Measurements from ENCODE around the gene HSD17B12.
A peak's percentile ranks its signal among the peaks of the same experiment; 100 is the strongest.

Gene HSD17B12

DNA sequence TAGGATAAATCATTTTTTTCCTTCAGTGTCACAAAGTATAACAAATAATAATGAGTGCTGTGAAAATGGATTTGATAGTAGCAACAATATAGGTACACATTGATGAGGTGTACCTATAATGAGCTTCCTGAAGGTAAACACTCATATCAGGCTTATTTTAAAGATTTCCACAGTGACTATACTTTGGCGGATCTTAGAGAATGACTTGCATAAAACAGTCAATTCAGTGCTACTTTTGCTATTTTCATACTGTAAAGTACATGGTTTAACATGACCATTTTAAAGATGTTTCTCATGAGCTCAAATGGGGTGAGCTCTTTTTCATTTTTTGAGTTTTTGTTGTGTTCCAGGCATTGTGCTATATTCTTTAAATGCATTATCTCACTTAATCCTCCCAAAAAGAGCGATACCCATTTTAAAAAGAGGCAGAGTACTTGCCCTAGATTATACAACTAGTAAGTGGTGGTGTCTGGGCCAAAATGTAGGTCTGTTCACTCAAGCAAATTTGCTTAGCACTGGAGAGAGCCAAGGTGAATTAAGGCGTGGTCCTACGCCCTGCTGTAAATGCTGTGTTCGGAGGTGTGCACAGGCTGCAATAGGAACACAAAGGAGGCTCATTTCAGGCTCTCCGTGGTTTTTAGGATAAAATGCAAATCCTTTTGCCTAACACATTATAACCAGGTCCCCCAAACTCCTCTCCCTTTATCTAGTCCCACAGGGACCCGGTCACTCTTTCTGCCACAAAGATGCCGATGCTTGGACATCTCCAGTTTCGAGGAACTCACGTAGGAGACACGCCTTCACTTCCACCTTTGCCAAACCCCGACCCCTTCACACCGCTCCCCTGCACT lies 199.5 kb downstream of the HSD17B12 start:
- DNase-seq, result no peak

DNA sequence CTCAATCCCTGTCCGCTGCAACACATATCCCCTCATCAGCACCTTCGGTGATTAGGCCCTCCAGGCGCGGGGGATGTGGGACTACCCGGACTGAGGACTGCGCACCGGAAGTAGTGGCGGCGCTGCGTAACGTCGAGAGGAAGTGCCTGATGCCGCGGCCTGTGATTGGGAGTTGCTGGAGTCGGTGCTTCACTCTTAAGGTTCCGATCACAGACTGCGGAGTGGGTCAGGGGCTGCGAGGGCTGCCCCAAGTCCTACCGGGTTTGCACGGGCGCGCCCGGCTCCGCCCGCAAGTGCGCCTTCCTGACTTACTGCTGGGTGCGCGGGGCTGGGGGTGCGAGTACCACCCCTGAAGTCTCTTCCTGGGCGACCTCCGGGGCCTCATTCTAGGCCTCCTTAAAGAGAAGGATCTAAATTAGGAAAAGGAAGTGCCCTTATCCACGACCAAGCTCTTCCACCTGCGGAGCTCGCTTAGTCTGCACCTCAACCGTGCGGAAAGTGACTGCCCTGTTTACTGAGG lies 200.2 kb downstream of the HSD17B12 start, which contains the start of gene ALKBH3:
Gene ALKBH3, plus strand, starts transcription at position 192 of the 520 bp plus-strand sequence. CDS start 1,822 bp downstream, outside the sequence.
- DNase-seq, result peak; percentile 95

DNA sequence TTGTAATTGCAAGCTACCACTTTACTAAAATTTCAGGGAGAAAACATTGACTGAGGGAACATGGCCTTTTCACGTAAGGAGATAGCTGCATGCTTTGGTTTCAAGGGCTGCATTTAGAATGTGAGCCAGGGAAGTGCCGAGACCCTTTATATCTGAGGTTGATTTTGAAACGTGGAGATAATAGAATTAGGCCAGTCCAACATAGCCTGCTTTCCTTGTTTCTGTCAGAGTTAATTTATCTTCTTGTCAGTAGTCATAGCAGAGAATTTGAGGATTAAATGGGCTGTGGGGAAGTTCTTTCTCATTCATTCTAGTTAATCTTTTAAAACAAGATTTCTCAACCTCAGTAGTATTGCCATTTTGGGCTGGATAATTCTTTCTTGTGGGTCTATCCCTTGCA lies 212.3 kb downstream of the HSD17B12 start:
- no peak for DNase-seq

DNA sequence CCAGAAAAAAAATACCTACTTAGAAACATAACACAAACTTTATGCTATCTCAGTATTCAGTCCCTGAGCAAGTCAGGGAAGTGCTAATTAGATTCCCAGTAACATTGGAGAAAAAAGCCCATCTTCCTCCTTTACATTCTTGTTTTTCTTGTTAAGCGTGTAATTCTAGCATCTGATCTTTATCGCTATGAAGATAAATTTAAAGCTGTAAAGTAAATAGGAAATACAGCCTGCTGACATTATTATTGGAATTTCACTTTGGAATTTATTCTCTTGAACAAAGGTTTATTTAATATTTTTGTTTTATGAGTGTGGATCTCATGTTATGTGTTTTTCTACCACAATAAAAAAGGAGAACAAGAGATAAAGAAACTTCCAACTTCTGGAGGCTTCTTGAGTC lies 214.0 kb downstream of the HSD17B12 start:
- no peak for DNase-seq

DNA sequence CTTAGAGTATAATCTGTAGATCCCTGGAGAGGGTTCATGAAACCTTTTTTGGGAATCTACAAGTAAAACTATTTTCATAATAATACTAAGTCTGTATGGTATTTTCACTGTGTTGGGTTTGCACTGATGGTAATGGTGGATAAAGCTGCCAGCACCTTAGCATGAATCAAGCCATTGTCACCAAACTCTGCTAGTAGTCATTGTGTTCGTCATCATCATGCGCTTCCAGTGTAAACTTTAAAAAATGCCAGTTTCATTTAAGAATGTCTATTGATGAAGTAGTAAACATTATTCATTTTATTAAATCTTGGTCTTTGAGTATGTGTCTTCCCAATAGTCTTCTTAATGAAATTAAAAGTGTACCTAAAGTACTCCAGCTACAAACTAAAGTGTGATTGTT lies 215.1 kb downstream of the HSD17B12 start:
- no peak for DNase-seq

DNA sequence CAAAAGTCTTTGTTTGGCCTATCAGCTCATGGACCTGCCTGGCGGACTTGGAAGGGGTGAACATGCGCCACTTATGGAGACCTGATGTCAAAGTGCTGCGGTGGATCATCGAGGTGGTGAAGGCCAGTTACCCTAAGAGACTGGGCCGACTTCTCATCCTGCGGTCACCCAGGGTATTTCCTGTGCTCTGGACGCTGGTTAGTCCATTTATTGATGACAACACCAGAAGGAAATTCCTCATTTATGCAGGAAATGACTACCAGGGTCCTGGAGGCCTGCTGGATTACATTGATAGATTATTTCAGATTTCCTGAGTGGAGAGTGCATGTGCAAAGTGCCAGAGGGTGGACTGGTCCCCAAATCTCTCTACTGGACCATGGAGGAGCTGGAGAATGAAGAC lies 218.0 kb downstream of the HSD17B12 start:
- DNase-seq, result no peak

DNA sequence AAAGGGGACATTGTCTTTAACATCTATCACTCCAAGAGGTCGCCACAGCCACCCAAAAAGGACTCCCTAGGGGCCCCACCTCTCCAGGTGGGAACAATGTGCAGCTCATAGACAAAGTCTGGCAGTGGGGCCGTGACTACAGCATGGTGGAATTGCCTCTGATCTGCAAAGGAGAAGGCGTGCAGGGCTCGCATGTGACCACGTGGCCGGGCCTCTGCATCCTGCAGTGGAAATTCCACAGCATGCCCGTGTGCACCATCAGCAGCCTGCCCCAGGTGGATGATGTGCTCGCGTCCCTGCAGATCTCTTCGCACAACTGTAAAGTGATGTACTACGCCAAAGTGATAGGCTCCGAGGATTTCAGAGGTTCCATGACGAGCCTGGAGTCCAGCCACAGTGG lies 218.6 kb downstream of the HSD17B12 start:
- no peak for DNase-seq

DNA sequence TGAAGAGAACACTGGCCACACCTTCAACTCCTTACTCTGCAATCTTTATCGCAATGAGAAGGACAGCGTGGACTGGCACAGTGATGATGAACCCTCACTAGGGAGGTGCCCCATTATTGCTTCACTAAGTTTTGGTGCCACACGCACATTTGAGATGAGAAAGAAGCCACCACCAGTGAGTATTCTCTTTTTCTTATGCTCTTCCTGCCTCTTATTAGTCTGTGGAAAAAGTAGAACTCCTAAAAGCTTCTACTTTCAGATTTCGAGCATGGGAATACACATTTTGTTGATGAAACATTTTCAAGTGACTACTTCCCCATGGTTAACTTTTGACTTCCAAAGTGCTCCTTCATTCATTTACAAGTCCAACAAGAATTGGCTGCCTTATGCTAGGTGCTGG lies 221.0 kb downstream of the HSD17B12 start:
- DNase-seq, result no peak

DNA sequence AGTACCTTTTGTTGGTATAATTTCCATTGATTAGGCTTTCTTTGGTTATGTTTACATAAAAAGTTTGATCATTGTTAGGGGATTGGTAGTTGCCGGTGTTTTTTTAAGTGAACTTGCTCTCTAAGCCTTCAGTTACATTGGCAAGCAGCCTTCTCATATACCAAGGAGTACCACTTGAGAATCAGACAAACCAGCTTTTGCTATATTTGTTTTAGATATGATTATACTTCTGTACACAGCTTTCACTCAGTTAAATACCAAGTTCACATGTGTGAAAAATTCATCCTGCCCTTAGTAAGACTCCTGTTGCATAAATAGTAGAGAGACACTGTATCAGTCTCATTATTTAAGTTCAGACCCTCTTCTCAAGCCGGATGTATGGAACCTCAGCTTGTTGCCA lies 222.5 kb downstream of the HSD17B12 start:
- no peak for DNase-seq

DNA sequence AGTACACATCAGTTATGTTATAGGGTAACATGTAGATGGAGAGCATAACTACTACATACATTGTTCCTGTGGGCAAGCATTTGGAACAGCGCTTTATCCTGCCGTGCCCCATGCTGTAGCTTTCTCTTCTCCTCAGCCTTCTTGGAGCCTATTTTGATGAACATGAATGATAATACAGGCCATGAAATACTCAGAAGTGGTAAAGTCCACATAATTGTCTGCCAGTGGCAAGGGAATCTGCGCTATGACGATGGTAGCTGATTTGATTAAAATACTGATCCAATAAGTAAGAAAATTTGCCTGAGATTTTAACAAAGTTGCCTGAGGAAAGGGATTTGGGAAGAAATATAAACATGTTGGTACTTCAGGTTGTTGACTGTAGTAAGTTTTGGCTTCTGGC lies 223.4 kb downstream of the HSD17B12 start:
- no peak for DNase-seq

DNA sequence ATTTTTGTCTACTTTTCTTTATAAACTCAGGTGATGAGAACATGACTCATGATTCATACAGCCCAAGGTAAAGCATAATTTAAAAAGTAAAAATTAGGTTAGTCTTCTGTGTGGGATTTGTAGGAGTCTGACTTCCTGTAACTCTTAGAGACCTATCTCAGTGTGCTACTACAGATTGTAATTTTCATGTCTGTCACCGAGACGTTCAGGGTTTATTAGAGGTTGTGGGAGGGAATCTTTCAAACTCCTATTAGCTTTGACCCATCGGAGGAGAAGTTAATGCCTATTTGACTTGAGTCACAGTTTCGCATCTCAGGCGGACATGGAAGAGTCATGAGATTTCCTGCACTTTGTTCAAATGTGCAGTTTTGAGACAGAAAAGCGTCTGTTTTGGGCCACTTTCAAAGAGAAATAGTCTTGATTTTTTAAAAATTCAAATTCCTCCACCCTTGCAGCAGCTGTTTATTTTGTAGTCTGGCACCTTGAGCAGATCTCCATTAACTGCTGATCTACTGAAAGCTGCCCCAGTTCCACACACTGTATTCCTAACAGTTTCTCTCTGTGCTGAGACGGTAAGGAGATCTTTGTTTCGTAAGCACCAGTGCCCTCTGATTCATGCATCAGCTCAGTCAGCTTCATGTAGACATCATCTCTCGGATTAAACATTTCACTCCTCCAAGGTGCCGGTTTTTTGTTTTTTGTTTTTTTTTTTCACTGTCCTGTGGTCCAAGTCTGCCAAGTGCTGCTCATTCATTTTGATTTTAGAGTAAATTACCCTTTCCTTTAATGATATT lies 224.4 kb downstream of the HSD17B12 start:
- no peak for DNase-seq

DNA sequence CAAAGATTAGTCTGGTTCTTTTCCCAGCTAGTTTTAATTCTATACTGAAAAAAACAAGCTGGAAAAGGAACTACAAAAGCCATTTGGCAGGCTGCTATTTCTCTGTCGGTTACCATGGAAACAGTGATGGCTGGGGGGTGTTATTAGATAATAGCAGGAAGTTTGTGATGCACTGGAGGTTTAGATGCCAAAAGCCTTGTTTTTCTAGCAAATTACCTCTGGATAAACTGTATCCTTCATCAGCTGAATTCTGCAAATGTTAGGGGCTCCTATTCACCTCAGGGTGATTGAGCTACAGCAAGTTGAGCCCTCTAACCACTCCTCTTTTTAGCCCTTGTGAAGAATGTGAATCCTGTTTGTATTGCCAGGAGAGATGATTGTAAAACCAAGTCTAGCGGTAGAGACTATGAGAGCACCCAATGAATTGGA lies 225.3 kb downstream of the HSD17B12 start:
- DNase-seq, result no peak
